Measurements from ENCODE around the gene ANGEL1. TPM values are rescaled to one million over a fixed set of nuclear protein-coding genes. Genes with fewer than 3 reads are reported as not detected.

ANGEL1 gene
- polyA plus RNA-seq, 2 donors: 3.7 to 5.1 TPM

GRCh38 chr14:76742185-76742584 is 70.5 kb downstream of the ANGEL1 start:
- Histone ChIP-seq H3K9me3 (ENCODE audit: control insufficient read depth in 2 of 2, insufficient read depth in 1 of 2, low read depth in 1 of 2, low read length in 1 of 2) (peaks cover 2 to 3% of the 10 kb centered on the region in 2 donors), H3K36me3 (ENCODE audit: control insufficient read depth in 2 of 2, insufficient read depth in 2 of 2, low read length in 1 of 2) (no peaks in the 10 kb centered on the region), H3K27me3 (ENCODE audit: control insufficient read depth in 1 of 2, insufficient read depth in 2 of 2, low read length in 2 of 2) (no peaks in the 10 kb centered on the region), H3K27ac (ENCODE audit: low read depth in 2 of 2, low read length in 1 of 2) (no peak overlapping the region), H3K4me1 (ENCODE audit: control insufficient read depth in 2 of 2, insufficient read depth in 2 of 2, low read length in 1 of 2) (no peaks in the 10 kb centered on the region), H3K4me3 (ENCODE audit: low read depth in 1 of 2, low read length in 2 of 2) (no peak overlapping the region)
- 80 to 85% methylated on average over 6 of the region's 6 CpGs for WGBS, 2 donors

- Histone ChIP-seq H3K9me3 (ENCODE audit: control insufficient read depth in 2 of 2, insufficient read depth in 1 of 2, low read depth in 1 of 2, low read length in 1 of 2) (peaks cover 2 to 3% of the 10 kb centered on the region in 2 donors), H3K4me1 (ENCODE audit: control insufficient read depth in 2 of 2, insufficient read depth in 2 of 2, low read length in 1 of 2) (no peaks in the 10 kb centered on the region), H3K36me3 (ENCODE audit: control insufficient read depth in 2 of 2, insufficient read depth in 2 of 2, low read length in 1 of 2) (no peaks in the 10 kb centered on the region), H3K27me3 (ENCODE audit: control insufficient read depth in 1 of 2, insufficient read depth in 2 of 2, low read length in 2 of 2) (no peaks in the 10 kb centered on the region), H3K4me3 (ENCODE audit: low read depth in 1 of 2, low read length in 2 of 2) (no peak overlapping the region), H3K27ac (ENCODE audit: low read depth in 2 of 2, low read length in 1 of 2) (no peak overlapping the region)
- WGBS, 2 donors: 80 to 86% methylated on average over 1 of the region's 1 CpG
These were observed 71.6 kb downstream of the ANGEL1 start for GRCh38 chr14:76741074-76741473.

Other genes with a start within 250 kb of the ANGEL1 start
- gene VASH1, start 51.4 kb downstream of the ANGEL1 start, polyA plus RNA-seq: 1 to 10 TPM; 1.9 to 2.4 TPM
- not detected for gene LRRC74A, start 13.5 kb upstream of the ANGEL1 start, polyA plus RNA-seq
- 1 to 10 TPM; 3.5 to 9.5 TPM for gene IRF2BPL, start 215.8 kb upstream of the ANGEL1 start, polyA plus RNA-seq